Body of pancreas (tissue), 4 donors: ENCODE results near the gene NELFCD.

Experiments
- CTCF ChIP-seq, 7 experiments: fragments of 450-650 bp in 4 of 7; fragments of 200-600 bp in 3 of 7; sonication (generic) in 3 of 7; IDR thresholded peaks; one replicate each; pipeline ENCODE4 v1.5.1; 2016 to 2019; ENCODE audit warnings: antibody characterized with exemption in 7 of 7
- POLR2A ChIP-seq, 3 donors: fragments of 450-650 bp; IDR thresholded peaks; one replicate each; pipeline ENCODE4 v1.6.1; 2016; ENCODE audit warnings: antibody characterized with exemption in 3 of 3, mild to moderate bottlenecking in 2 of 3

- TF ChIP-seq CTCF (IDR thresholded peaks at IDR 0.05): no peak
- TF ChIP-seq POLR2A (IDR thresholded peaks at IDR 0.05): no peak
Measured at GRCh38 chr20:58985656-58986055, 4.6 kb downstream of the NELFCD start.
